Upper lobe of left lung (tissue), 6 donors: ENCODE data around the gene KRT39. TPM values are rescaled to one million over a fixed set of nuclear protein-coding genes. Genes with fewer than 3 reads are reported as not detected.
"Not testable (repeated sequence)": the region's sequence is repeated elsewhere in the genome, so short reads cannot be mapped to it uniquely, and the experiment has no call there.

Experiments
- ATAC-seq, 2 donors: fragments of 200-7000 bp; cut with Tn5 transposase; one replicate each; pipeline ENCODE4 v1.9.1; 2022; ENCODE audit warnings: mild to moderate bottlenecking in 2 of 2, moderate library complexity in 2 of 2; ENCODE audit not compliant: low FRiP score in 2 of 2
- DNase-seq, 2 donors: peaks; one replicate each; pipeline ENCODE4 v3.0.0-alpha.2; 2019 to 2020
- H3K27ac ChIP-seq, 4 donors: fragments of 200-600 bp; sonication (generic); one replicate each; pipeline ENCODE4 v1.5.1; 2016 to 2019
- H3K27me3 ChIP-seq, 4 donors: fragments of 200-600 bp; sonication (generic); one replicate each; pipeline ENCODE4 v1.5.1; 2017 to 2019
- H3K36me3 ChIP-seq, 4 donors: fragments of 200-600 bp; sonication (generic); one replicate each; pipeline ENCODE4 v1.5.1; 2016 to 2019
- H3K4me1 ChIP-seq, 4 donors: fragments of 200-600 bp; sonication (generic); one replicate each; pipeline ENCODE4 v1.5.1; 2018 to 2019
- H3K4me3 ChIP-seq, 4 donors: fragments of 200-600 bp; sonication (generic); one replicate each; pipeline ENCODE4 v1.5.1; 2017 to 2019; ENCODE audit warnings: mild to moderate bottlenecking in 2 of 4, moderate library complexity in 1 of 4
- H3K9me3 ChIP-seq, 4 donors: fragments of 200-600 bp; sonication (generic); one replicate each; pipeline ENCODE4 v1.5.1; 2018 to 2019
- CTCF ChIP-seq, 6 experiments: fragments of 450-650 bp in 4 of 6; fragments of 200-600 bp in 2 of 6; sonication (generic) in 2 of 6; IDR thresholded peaks; one replicate each; pipeline ENCODE4 v1.5.1; 2016 to 2019; ENCODE audit warnings: antibody characterized with exemption in 6 of 6
- EP300 ChIP-seq, 4 donors: sonication (generic); formaldehyde crosslinking; IDR thresholded peaks; one replicate each; pipeline ENCODE4 v1.5.1; 2017; ENCODE audit warnings: antibody characterized with exemption in 4 of 4, control low read depth in 2 of 4
- POLR2A ChIP-seq, 4 donors: fragments of 450-650 bp; IDR thresholded peaks; one replicate each; pipeline ENCODE4 v1.5.1; 2016 to 2017; ENCODE audit warnings: antibody characterized with exemption in 4 of 4, mild to moderate bottlenecking in 2 of 4
- POLR2AphosphoS5 ChIP-seq, 2 donors: sonication (generic); formaldehyde crosslinking; IDR thresholded peaks; one replicate each; pipeline ENCODE4 v1.5.1; 2017; ENCODE audit warnings: antibody characterized with exemption in 2 of 2
- WGBS, 2 donors: methylation state at CpG; one replicate each; pipeline ENCODE4 v1.1.5; 2017 to 2018; 5-methylcytosine and 5-hydroxymethylcytosine counted together
- total RNA-seq, 6 donors: library from RNA; depleted of rRNA in 4 of 6; stranded (reverse); fragments of >200 nt in 4 of 6; gene quantifications; one replicate each; pipeline versions ENCODE4 v1.1.0 to v1.2.1, GENCODE V29; 2016 to 2021
- donor health status: DM: no; HTN: no; CAD: no; lungs with moderate emphysema.
- donor health status: DM: no; HTN: yes; CAD: no; lungs with severe emphysema.

KRT39 gene
- total RNA-seq, 6 donors from 2014 or later, result not detected

GRCh38 chr17:41002814-41003213 is 36.1 kb upstream of the KRT39 start:
- 49 to 60% methylated on average over 5 of the region's 5 CpGs for WGBS, 2 donors

GRCh38 chr17:41001795-41002194 is 35.0 kb upstream of the KRT39 start:
- Histone ChIP-seq H3K27me3 (no peaks in the 10 kb centered on the region), H3K36me3 (no peaks in the 10 kb centered on the region), H3K4me3 (no peak overlapping the region), H3K9me3 (no peaks in the 10 kb centered on the region), H3K27ac (no peak overlapping the region), H3K4me1 (no peaks in the 10 kb centered on the region)
- ATAC-seq, result no peak
- TF ChIP-seq EP300 (IDR thresholded peaks at IDR 0.05) (no peak), POLR2A (IDR thresholded peaks at IDR 0.05) (no peak), POLR2AphosphoS5 (IDR thresholded peaks at IDR 0.05) (no peak), CTCF (IDR thresholded peaks at IDR 0.05) (no peak)
- 86 to 87% methylated on average over 4 of the region's 4 CpGs for WGBS, 2 donors
- DNase-seq, result no peak

More at GRCh38 chr17:41002814-41003213, 36.1 kb upstream of the KRT39 start:
- Histone ChIP-seq H3K27me3 (no peaks in the 10 kb centered on the region), H3K36me3 (no peaks in the 10 kb centered on the region), H3K9me3 (no peaks in the 10 kb centered on the region), H3K27ac (no peak overlapping the region), H3K4me3 (no peak overlapping the region), H3K4me1 (no peaks in the 10 kb centered on the region)
- DNase-seq (no peak), ATAC-seq (no peak)
- TF ChIP-seq POLR2A (IDR thresholded peaks at IDR 0.05) (no peak), EP300 (IDR thresholded peaks at IDR 0.05) (no peak), POLR2AphosphoS5 (IDR thresholded peaks at IDR 0.05) (no peak), CTCF (IDR thresholded peaks at IDR 0.05) (no peak)

GRCh38 chr17:40999563-40999962 is 32.8 kb upstream of the KRT39 start, which contains the start of gene KRTAP3-2:
Gene KRTAP3-2, minus strand, starts transcription at chr17:40999906. Its CDS starts 53 bp downstream, at chr17:40999853.
- not testable (repeated sequence) for H3K36me3 ChIP-seq, H3K27me3 ChIP-seq, H3K27ac ChIP-seq, H3K4me3 ChIP-seq, H3K4me1 ChIP-seq, ATAC-seq, H3K9me3 ChIP-seq
- 73 to 90% methylated on average over 2 to 6 of the region's 6 CpGs for WGBS, 2 donors
- peak in 1 of 2 donors; percentile 10 for DNase-seq

- no peak for DNase-seq
- H3K27ac ChIP-seq, result no peak overlapping the region
- WGBS, 2 donors, result 70 to 75% methylated on average over 2 of the region's 2 CpGs
- H3K4me3 ChIP-seq, result no peak overlapping the region
- no peaks in the 10 kb centered on the region for H3K36me3 ChIP-seq
- no peaks in the 10 kb centered on the region for H3K9me3 ChIP-seq
- no peaks in the 10 kb centered on the region for H3K27me3 ChIP-seq
- no peak for ATAC-seq
- no peaks in the 10 kb centered on the region for H3K4me1 ChIP-seq
- TF ChIP-seq POLR2AphosphoS5 (IDR thresholded peaks at IDR 0.05) (no peak), EP300 (IDR thresholded peaks at IDR 0.05) (no peak), POLR2A (IDR thresholded peaks at IDR 0.05) (no peak), CTCF (IDR thresholded peaks at IDR 0.05) (no peak)
Observed at GRCh38 chr17:40997361-40997760, 30.6 kb upstream of the KRT39 start.

- 82 to 83% methylated on average over 4 of the region's 4 CpGs for WGBS, 2 donors
Observed at GRCh38 chr17:40996829-40997228, 30.1 kb upstream of the KRT39 start.

More at GRCh38 chr17:40996829-40997228, 30.1 kb upstream of the KRT39 start:
- no peaks in the 10 kb centered on the region for H3K4me1 ChIP-seq
- ATAC-seq, result no peak
- no peak for DNase-seq
- H3K36me3 ChIP-seq, result no peaks in the 10 kb centered on the region
- no peak overlapping the region for H3K4me3 ChIP-seq
- no peak overlapping the region for H3K27ac ChIP-seq
- TF ChIP-seq POLR2AphosphoS5 (IDR thresholded peaks at IDR 0.05) (no peak), EP300 (IDR thresholded peaks at IDR 0.05) (no peak), POLR2A (IDR thresholded peaks at IDR 0.05) (no peak), CTCF (IDR thresholded peaks at IDR 0.05) (no peak)
- H3K27me3 ChIP-seq, result no peaks in the 10 kb centered on the region
- H3K9me3 ChIP-seq, result no peaks in the 10 kb centered on the region
